ENCODE measurements around the gene KIAA0930.

The KIAA0930 gene

DNA sequence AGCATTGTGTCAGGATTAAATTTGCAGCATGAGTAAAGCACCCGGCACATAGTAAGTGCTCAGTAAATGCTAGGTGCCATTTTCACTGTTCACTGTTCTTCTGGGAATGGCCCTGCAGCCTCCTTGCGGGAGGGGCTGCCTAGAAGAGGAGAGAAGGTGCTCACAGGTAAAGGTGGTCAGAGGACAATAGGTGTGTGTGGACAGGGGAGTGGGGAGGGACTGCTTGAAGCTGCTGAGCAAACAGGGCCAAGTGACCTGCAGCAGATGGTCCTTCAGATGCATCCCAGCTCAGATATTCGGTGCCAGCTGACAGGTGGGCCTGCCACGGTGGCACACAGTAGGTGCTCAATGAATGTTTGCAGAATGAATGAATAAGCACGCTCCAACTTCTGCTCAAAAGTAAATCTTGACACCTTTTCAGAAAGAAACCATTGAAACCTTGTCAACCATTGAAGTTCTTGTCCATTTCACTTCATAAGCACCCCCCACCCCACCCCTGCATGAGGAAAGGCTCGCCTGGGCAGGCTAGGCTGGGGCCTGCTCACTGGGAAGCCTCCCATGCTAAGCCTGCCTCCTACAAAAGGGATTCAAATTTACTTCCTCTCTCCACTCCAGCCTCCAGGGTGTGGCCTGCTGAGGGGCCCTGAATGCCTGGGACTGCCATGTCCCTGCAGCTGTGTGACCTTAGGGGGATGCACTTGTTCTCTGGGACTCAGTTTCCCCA lies 1.6 kb downstream of the KIAA0930 start:
- DNase-seq: peak in 1 of 10 donors; percentile 75
- intact Hi-C loops (cut with DNase I): loop anchor here (10.0 kb wide), 1 partner anchor 74 kb away; the partner anchor contains the start of gene NUP50

DNA sequence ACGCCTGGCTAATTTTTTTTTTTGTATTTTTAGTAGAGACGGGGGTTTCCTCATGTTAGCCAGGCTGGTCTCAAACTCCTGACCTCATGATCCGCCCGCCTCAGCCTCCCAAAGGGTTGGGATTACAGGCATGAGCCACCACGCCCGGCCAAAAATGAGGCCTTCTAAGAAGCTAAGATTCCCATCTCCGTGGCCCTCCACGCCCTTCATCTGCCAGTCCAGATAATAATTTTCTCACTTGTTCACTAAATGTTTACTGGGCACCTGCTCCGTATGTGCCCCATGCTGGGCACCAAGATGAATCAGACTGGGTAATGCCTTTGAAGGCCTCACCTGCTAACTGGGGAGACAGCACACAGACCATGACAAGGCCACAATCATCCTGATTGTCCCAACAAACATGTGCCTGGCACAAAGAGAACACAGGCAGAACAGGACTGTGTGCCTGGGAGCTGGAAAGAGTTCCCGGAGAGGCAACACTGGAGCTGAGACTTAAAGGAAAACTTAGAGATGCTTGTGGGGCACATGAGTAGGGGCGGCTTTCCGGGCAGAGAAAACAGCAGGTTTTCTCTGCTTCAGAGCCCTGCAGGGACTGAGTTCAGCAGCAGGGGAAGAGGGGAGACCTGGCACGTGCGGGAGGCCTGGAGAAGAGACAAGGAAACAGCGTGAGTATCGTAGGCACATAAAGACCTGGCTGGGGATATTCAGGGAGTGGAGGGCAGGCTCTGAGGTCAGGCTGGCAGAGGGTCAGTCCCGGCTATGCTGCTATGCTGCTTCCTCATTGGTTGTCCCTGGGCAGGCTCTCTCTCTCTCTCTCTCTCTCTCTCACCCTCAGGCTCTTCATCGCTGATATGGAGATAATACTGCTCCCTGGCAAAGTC lies 2.4 kb downstream of the KIAA0930 start:
- DNase-seq: peak in 1 of 10 donors; percentile 55
- intact Hi-C loops (cut with DNase I): loop anchor here (10.0 kb wide), 1 partner anchor 74 kb away; the partner anchor contains the start of gene NUP50

DNA sequence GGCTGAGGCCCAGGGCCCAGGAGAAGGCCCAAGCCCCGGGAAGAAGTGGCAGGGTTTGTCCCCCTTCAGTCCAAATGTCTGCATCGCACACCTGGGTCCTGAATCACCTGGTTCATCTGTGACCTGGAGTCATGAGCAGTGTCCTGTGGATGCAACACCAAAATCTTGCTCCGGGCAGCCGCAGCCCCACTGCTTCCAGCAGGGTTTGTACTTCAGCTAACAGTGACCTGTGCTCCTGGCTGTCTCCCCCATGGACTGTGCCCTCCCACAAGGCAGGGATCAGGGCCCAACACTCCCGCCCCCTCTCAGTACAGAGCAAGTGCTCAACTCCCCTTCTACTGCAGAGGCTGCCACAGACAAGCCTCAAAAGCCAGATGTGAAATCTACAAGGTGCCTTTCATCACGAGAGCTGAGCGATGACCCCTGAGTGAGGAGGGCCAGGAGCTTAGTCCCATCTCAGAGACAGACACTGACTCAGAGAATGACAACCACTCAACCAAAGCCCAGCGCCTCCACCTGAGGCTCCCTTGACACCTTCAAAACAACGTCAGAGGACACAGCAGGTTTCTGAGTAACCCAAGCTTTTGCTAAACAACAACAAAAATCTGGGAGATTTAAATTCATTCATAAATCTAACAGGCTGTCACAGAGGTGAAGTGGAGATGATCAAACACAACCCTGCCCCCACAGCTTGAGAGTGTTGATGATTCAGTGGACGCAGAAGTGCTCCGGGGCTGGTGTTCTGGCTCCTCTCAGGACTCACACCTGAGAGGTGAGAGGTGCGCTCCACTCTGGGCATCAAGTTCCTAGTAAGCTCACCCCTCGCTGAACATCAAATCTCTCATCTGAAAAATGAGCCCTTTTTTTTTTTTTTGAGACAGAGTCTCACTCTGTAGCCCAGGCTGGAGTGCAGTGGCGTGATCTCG lies 3.4 kb downstream of the KIAA0930 start:
- no peak for DNase-seq
- intact Hi-C loops (cut with DNase I): loop anchor here (10.0 kb wide), 1 partner anchor 73 kb away; the partner anchor contains the start of gene NUP50

DNA sequence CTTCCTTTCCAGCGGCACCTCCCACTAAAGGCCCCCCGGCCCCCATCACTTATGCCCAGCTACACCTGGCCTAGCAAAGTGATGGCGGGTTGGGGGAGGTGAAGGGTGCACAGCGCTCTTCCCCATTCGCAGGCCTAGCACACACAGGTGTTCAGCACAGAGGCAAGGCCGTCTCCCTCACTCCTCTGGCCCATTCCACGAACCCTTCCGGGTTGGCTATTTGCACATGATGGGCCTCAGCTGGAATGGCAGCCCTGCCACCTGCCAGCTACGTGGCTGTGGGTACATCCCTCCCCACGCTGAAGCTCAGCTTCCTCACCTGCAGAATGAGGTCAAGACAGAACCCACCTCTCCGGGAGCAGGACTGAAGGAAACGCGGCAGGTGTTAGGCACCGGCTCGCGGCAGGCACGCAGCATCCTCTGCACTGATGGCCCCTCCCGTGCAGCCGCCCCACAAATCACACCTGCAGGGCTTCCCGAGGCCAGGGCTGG lies 4.8 kb downstream of the KIAA0930 start:
- peak in 1 of 10 donors; percentile 77 for DNase-seq
- intact Hi-C loops (cut with DNase I): loop anchor here (10.0 kb wide), 1 partner anchor 71 kb away; the partner anchor contains the start of gene NUP50

DNA sequence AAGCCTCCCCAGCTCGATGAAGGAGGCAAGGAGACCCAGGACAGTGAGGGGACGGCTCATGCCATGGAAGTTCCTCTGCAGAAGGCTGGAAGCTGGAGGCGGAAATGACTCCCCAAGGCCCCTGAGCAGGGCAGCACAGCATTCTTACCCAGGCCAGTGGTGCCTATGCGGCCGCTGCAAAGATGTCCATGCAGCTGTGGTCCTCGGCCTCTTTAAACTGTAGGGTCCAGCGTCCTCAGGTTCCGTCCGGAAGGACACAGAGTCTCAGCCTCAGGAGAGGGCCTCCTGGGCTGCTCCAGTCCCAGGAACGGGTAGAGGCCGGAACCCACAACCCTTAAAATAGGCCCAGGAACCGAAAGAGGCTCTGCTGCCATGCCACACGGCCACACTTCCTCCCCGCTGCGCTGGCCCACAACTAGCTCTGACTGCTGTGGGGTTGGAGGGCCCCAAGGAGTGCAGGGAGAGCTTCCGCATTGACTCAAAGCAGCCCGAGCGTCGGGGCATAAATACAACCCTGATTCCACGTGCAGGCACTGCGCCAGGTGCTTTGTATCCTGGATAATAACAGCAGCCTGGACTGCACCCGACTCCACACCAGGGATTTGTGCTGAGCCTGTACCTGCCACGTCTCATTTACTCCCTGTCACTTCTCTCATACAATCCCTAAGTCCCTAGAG lies 5.5 kb downstream of the KIAA0930 start:
- intact Hi-C loops (cut with DNase I): loop anchor here (10.0 kb wide), 1 partner anchor 70 kb away; the partner anchor contains the start of gene NUP50
- peak in 4 of 10 donors; percentile 24 to 89 (median 75) for DNase-seq

DNA sequence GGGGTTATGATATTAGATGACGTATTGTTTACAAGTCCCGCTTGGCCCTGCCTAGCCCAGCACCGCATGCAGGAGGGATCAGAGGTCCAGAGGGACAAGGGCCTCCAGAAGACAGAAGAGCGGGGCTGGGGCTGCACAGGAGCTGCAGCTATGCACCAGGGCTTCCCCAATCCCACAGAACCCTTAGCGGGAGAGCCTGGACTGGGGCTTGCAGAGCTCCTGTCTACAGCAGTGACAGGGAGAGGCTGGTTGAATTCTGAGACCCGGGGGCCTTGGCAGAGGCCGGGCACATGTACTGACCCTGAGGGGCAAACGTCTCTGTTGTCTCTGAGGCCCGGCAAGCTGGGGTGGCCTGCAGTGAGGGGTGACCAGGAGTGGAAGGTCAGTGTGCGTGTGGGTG lies 6.9 kb downstream of the KIAA0930 start:
- intact Hi-C loops (cut with DNase I): loop anchor here (10.0 kb wide), 1 partner anchor 69 kb away; the partner anchor contains the start of gene NUP50
- peak in 1 of 10 donors; percentile 57 for DNase-seq

DNA sequence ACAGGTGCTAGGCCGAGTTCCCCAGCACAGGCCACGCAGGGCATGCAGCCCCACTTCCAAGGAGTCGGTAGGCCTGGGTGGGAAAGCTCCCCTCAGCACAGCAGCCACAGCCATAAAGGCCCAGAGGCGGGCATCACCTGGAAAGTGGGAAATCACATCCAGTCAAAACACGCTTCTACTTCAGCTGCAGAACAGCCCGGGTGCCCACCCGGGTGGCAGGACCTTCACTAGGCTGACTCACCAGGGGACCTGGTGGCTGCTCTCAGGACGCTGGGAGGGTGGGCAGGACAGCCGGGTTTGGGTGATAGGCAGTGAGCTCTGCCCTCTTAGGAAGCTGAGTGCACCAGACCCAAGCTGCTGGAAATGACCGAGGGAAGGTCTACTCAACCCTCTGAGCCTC lies 7.3 kb downstream of the KIAA0930 start:
- intact Hi-C loops (cut with DNase I): loop anchor here (10.0 kb wide), 1 partner anchor 69 kb away; the partner anchor contains the start of gene NUP50
- DNase-seq: peak in 2 of 10 donors; percentile 53 to 63

DNA sequence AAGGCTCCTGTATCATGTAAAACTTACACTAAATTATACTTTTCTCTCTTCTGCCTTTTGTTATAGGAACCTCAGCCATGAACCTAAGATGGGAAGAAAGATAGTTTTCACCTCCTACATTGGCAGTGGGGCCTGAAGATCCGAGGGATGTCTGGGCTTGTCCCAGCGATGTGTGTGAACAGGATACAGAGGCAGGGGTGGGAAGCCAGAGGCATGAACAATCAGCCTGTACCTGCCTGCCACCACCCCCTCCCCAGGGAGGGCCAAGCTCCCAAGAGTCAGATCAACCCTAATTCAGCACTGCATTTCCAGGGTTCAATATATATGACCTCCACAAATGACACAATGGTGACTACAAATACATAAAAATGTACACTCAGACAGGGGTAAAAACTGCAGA lies 9.4 kb downstream of the KIAA0930 start:
- peak in 1 of 10 donors; percentile 26 for DNase-seq
- intact Hi-C loops (cut with DNase I): loop anchor here (10.0 kb wide), 1 partner anchor 66 kb away; the partner anchor contains the start of gene NUP50

DNA sequence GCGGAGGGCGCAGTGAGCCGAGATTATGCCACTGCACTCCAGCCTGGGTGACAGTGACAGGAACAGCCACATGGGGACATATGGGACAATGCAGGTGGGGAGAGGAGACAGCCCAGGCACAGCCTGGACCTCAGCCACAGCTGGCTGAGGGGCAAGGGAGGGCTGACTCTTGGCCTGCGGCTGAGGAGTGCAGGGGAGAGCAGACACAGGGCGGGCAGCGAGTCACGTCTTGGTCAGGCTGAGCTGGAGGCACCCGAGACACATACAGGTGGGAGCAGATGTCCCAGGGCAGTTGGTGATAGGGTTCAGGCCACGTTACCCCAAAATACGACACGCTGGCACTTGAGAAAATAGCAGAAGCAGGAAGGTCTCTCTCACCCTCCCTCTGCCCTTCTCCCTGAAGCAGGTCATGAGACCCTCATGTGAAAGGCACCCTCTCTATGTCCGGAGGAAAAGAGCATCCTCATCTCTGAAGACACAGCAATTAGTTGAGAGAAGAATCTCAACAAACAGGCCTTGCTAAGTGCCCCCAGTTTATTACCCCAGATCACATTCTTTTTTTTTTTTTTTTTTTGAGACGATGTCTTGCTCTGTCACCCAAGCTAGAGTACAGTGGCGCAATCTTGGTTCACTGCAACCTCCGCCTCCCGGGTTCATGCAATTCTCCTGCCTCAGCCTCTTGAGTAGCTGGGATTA lies 10.5 kb downstream of the KIAA0930 start:
- intact Hi-C loops (cut with DNase I): loop anchor here (10.0 kb wide), 1 partner anchor 65 kb away; the partner anchor contains the start of gene NUP50
- peak in 2 of 10 donors; percentile 62 to 72 for DNase-seq

DNA sequence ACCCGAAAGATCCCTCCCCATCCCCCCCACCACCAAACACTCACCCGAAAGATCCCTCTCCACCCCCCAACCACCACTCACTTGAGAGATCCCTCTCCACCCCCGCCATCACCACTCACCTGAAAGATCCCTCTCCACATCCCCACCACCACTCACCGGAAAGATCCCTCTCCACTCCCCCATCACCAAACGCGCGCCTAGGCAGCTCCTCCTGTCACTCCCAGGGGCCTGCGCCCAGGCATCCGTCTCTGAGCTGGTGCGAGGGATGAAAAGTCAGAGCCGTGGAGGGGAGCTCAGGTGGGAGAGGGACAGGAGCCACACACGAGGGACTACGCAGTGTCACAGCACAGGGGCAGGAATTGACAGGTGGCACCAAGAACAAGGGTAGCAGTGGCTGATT lies 11.5 kb downstream of the KIAA0930 start:
- intact Hi-C loops (cut with DNase I): no loop called here
- peak in 2 of 10 donors; percentile 33 to 65 for DNase-seq

DNA sequence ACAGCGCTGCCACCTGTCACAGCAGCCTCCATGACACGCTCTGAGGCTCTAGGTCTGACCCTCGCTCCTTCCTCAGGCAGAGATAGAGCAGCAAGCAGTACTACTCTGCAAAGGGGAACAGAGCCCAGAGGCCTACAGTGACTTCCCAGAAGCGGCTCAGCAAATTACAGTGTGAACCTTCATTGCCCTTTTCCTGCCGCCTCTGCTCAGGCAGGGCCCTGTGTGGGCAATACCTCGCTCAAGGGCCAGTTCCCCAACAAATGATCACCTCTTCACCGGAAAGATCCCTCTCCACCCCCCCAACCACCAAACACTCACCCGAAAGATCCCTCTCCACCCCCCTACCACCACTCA lies 12.3 kb downstream of the KIAA0930 start:
- intact Hi-C loops (cut with DNase I): no loop called here
- peak in 1 of 10 donors; percentile 66 for DNase-seq

DNA sequence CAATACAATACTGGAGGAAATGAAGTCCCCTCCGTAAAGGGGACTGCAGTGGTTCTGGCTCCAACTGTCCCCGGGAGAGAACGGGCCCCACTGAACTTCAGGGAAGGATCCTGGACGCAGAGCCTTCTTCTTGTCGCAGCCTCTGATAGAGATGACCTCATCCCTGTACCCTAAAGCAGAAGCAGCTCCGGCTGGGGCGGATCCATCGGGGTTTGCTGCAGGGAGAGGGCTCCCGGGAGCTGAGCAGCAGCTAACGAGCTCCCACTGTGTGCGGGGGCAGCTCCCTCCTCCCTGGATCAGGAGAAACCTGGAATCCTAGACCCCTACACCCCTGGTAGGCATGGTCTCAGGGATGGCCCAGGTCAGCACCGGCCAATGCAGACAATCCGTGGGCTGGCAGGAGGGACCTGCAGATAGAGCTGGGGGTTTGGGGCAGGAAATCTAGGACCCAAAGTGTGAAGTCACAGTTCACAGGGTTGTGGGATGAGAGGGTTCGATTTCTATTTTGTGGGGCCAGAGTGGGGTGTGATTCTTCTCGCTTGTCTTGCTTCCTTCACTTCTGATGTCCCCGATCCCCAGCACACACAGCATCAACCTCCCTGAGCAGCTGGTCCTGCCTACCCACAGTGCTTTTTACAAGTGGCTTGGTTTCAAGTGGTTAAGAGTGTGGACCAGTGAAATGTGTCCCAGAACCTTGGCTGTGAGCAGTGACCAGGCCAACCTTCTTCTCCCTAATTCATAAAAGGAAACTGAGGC lies 12.9 kb downstream of the KIAA0930 start:
- peak in 9 of 10 donors; percentile 57 to 97 (median 78) for DNase-seq
- intact Hi-C loops (cut with DNase I): no loop called here

DNA sequence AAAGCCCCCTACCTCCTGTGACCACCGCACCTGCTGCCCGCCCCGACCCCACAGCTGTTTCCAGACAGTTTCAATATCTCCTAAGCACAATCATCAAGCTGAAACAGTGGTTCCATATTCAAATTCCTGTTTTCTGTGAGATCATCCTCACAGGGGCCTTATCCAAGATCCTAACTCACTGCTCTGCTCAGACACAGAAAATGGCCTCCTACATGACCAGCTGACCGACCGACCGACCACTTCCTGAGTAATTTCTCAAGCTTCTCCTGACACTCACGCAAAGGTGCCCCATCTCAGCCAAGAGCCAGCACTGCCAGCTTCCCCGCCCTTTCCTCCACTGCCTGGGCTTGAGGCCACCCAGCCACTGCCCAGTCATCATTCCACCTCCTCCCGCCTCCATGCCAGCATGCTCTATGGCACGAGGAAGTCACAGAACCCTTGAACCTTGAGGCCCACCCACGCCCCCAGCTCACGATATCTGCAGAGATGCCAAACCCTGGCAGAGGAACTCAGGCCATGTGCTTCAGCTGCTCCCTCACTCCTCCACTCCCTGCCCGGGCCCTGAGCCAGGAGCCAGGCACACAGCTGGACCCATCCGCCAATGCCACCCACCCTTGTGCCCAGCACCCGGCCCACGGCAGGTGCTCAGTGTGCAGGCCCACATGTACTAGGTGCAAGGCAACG lies 14.0 kb downstream of the KIAA0930 start:
- DNase-seq: peak in 7 of 10 donors; percentile 65 to 96 (median 72)
- intact Hi-C loops (cut with DNase I): no loop called here

DNA sequence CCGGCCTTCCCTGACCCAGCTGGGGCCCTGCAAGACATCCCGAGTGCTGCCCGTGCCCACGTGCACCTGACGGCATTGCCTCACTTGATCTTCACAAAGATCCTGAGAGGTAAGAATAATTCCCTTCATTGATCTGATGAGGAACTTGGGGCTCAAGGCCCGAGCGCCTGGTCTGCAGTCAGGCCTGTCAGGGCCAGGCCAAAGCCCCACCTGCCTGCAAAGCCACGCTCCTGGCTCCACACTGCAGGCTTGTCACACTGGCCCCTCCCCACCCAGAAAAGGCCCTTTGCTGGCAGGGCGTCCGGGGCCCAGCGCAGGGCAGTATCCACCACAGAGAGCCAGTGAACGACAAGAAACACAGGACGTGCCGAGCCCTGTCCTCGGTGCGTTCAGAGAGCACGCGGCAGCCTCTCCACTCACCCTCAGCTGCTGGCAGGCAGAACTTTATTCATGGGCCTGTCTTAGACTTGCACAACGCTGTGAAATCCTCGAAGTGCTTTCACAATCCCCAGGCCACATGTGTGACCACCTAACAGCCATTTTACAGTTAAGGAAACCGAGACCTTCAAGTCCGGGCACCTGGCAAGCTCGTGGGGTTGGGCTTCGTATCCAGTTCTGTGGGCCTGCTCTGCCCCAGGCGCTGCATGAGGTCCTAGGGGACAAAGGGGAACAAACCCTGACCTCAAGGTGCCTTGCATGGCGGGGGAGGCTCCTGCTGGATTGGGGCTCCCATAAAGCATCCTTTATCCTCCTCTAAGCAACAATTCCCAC lies 14.8 kb downstream of the KIAA0930 start:
- DNase-seq: peak in 6 of 10 donors; percentile 58 to 92 (median 74)
- intact Hi-C loops (cut with DNase I): loop anchor here (1.0 kb wide), 1 partner anchor 14 kb away; no protein-coding TSS in a partner anchor

DNA sequence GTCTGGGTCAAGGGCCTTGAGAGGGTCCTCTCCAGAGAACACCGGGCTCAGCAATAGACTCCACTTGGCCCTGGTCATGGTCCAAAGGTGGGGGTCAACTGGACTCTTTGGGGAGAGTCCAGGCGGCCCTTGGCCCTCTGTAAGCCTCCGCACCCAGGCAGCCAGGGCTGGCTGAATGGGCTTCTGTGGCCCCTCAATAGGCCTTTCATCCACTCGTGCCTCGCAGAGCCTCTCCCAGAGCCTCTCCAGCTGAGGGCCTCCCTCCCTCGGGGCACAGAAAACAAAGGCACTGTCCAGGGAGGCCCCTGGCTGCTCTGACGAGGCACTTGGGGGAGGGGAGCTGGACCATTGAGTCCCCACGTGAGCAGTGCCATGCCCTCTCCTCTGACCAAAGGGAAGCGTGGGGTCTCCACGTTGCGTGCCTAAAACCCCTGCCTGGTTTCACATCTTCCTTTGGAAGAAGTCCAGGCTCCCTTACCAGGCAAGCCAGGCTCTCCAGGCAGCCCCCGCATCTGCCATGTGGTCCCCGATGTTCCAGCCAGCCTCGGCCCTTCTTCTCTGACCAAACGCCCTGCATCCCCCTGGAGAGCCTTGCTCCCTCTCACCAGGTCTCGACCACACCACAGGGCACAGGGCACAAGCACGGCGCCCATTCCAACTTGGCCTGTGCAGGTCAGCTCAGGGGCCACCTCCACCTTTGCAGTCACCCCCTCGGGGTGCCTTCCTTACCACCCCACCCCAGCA lies 15.5 kb downstream of the KIAA0930 start:
- DNase-seq: peak; percentile 78 to 98 (median 91)

More for the DNA sequence above, 15.5 kb downstream of the KIAA0930 start:
- intact Hi-C loops (cut with DNase I): loop anchor here (1.0 kb wide), 1 partner anchor 13 kb away; no protein-coding TSS in a partner anchor

Measured in posterior cingulate gyrus (tissue), 11 donors.